ENCODE measurements around the gene RNF112.

DNA sequence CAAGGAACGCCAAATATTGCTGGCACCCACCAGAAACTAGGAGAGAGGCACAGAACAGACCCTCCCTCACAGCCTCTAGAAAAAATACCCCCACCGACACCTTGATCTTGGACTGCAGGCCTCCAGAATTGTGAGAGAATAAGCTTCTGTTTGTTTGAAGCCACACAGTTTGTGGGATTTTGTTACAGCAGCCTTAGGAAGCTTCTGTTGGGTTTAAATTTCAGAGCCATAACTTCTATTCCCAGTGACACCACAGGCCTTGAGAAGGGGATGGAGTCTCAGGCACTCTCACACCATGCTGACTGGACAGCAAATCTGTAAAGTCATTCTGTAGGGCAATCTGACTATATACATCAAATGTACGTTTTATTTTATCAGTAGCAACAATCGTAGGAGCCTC lies 38.6 kb downstream of the RNF112 start:
- TF ChIP-seq POLR2AphosphoS5 (IDR thresholded peaks at IDR 0.05) (no peak), EP300 (IDR thresholded peaks at IDR 0.05) (no peak)
- TF ChIP-seq, protein P1, sequence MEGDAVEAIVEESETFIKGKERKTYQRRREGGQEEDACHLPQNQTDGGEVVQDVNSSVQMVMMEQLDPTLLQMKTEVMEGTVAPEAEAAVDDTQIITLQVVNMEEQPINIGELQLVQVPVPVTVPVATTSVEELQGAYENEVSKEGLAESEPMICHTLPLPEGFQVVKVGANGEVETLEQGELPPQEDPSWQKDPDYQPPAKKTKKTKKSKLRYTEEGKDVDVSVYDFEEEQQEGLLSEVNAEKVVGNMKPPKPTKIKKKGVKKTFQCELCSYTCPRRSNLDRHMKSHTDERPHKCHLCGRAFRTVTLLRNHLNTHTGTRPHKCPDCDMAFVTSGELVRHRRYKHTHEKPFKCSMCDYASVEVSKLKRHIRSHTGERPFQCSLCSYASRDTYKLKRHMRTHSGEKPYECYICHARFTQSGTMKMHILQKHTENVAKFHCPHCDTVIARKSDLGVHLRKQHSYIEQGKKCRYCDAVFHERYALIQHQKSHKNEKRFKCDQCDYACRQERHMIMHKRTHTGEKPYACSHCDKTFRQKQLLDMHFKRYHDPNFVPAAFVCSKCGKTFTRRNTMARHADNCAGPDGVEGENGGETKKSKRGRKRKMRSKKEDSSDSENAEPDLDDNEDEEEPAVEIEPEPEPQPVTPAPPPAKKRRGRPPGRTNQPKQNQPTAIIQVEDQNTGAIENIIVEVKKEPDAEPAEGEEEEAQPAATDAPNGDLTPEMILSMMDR (IDR thresholded peaks at IDR 0.05), result no peak
